AG04450 (cell line): ENCODE data around the gene SYVN1. TPM values are rescaled to one million over a fixed set of nuclear protein-coding genes. Genes with fewer than 3 reads are reported as not detected.

ENCODE experiments used
- CTCF ChIA-PET: fragments of 300-600, 350-600 bp; formaldehyde crosslinking; extraction: SDS; loops from one replicate; lab custom pipeline; 2022; ENCODE audit warnings: antibody characterized with exemption, inconsistent platforms; lab: Charles Lee
- POLR2A ChIA-PET: fragments of 350-600 bp; formaldehyde crosslinking; extraction: SDS; loops from one replicate; lab custom pipeline; 2021; ENCODE audit warnings: antibody characterized with exemption, inconsistent platforms; lab: Yijun Ruan, JAX
- DNase-seq: peaks from one replicate; pipeline ENCODE4 v3.0.0-alpha.2; 2011; ENCODE audit warnings: low read depth, low spot score
- H3K27ac ChIP-seq: one replicate; pipeline ENCODE4 v1.5.1; 2012; ENCODE audit warnings: low read depth, low read length, control low read depth
- H3K27me3 ChIP-seq: one replicate; pipeline ENCODE4 v1.6.0; 2012; ENCODE audit warnings: low read length; ENCODE audit not compliant: control insufficient read depth, insufficient read depth
- H3K4me3 ChIP-seq: 2 replicates; pipeline ENCODE4 v1.5.1; 2011; ENCODE audit warnings: mild to moderate bottlenecking, low read depth, low read length, control low read depth
- H3K9me3 ChIP-seq: 2 replicates; pipeline ENCODE4 v1.5.1; 2012; ENCODE audit warnings: low read length; ENCODE audit not compliant: control insufficient read depth, insufficient read depth
- CTCF ChIP-seq: IDR thresholded peaks from 2 replicates; pipeline ENCODE4 v1.5.1; 2011; ENCODE audit warnings: low read depth, low read length, control low read depth, inconsistent platforms
- polyA plus RNA-seq: library from polyadenylated mRNA; depleted of rRNA; stranded (reverse); fragments of >200 nt; gene quantifications from 2 replicates; pipeline ENCODE4 v1.2.3, GENCODE V29; 2011

The SYVN1 gene
- polyA plus RNA-seq, 1 experiment = 18.7 TPM

GRCh38 chr11:65129649-65130441 lies 4.5 kb downstream of the SYVN1 start:
- no peaks in the 10 kb centered on the region; the same call in 1 of the 2 replicates for H3K9me3 ChIP-seq
- POLR2A ChIA-PET = interaction anchor here (1.4 kb wide), 1 partner anchor 8 kb away, joined by 4 read pairs; the partner anchor contains the start of genes FAU and MRPL49
- H3K27ac ChIP-seq = no peak overlapping the region
- no peak for DNase-seq
- H3K27me3 ChIP-seq = no peaks in the 10 kb centered on the region
- no peak overlapping the region for H3K4me3 ChIP-seq
- CTCF ChIA-PET = interaction anchor here (1.1 to 2.1 kb wide), 2 partner anchors 13 to 17 kb away, joined by 4 to 5 read pairs; partner anchors contain the start of gene ZNHIT2
- no peak for TF ChIP-seq CTCF

GRCh38 chr11:65128182-65129145 lies 5.9 kb downstream of the SYVN1 start:
- no peak overlapping the region for H3K4me3 ChIP-seq
- ChIA-PET CTCF (interaction anchor here (1.1 kb wide), 1 partner anchor 16 kb away, joined by 4 read pairs; no protein-coding TSS in a partner anchor), POLR2A (no interaction called here)
- H3K27me3 ChIP-seq = no peaks in the 10 kb centered on the region
- DNase-seq = no peak
- peak overlapping the region; percentile 21 for H3K27ac ChIP-seq
- H3K9me3 ChIP-seq = no peaks in the 10 kb centered on the region; the same call in 1 of the 2 replicates
- no peak for TF ChIP-seq CTCF

- TF ChIP-seq CTCF = no peak
Observed at GRCh38 chr11:65127473-65128181, 6.7 kb downstream of the SYVN1 start.

GRCh38 chr11:65126624-65127274 lies 7.6 kb downstream of the SYVN1 start:
- no peak for TF ChIP-seq CTCF
- Histone ChIP-seq H3K27me3 (no peaks in the 10 kb centered on the region), H3K9me3 (no peaks in the 10 kb centered on the region; the same call in 1 of the 2 replicates), H3K27ac (no peak overlapping the region), H3K4me3 (no peak overlapping the region)
- POLR2A ChIA-PET = interaction anchor here (1.1 kb wide), 1 partner anchor 8 kb away, joined by 3 read pairs; no protein-coding TSS in a partner anchor
- DNase-seq = no peak
- CTCF ChIA-PET = no interaction called here

More at GRCh38 chr11:65127473-65128181, 6.7 kb downstream of the SYVN1 start:
- ChIA-PET POLR2A (no interaction called here), CTCF (no interaction called here)
- Histone ChIP-seq H3K27me3 (no peaks in the 10 kb centered on the region), H3K27ac (peak overlapping the region; percentile 21), H3K9me3 (no peaks in the 10 kb centered on the region; the same call in 1 of the 2 replicates), H3K4me3 (no peak overlapping the region)
- no peak for DNase-seq
